PFSK-1 (cell line): Measurements from ENCODE around the gene PAPLN.

ENCODE experiments used
- FOXP2 ChIP-seq: optimal IDR thresholded peaks from 2 replicates; pipeline ENCODE3; 2011; ENCODE audit warnings: borderline replicate concordance, control low read depth, inconsistent platforms; ENCODE audit not compliant: insufficient read depth; ENCODE audit errors: extremely low read length, extremely low read depth
- POLR2AphosphoS5 ChIP-seq: IDR thresholded peaks from 2 replicates; pipeline ENCODE4 v1.6.1; 2012; ENCODE audit warnings: low read depth, mild to moderate bottlenecking, control low read depth, low read length, moderate library complexity
- REST ChIP-seq, 2 experiments: IDR thresholded peaks; 2 replicates each; pipeline versions ENCODE4 v1.6.1 to v1.8.0; 2011 to 2012; ENCODE audit warnings: low read depth in 2 of 2, low read length in 2 of 2, control low read depth in 1 of 2, inconsistent platforms in 1 of 2, mild to moderate bottlenecking in 1 of 2, moderate library complexity in 1 of 2; ENCODE audit not compliant: insufficient read depth in 1 of 2
- SIN3A ChIP-seq: IDR thresholded peaks from 2 replicates; pipeline ENCODE4 v1.6.1; 2012; ENCODE audit warnings: mild to moderate bottlenecking, low read length, moderate library complexity, borderline replicate concordance; ENCODE audit not compliant: insufficient read depth
- TAF1 ChIP-seq: IDR thresholded peaks from 2 replicates; pipeline ENCODE4 v1.6.1; 2012; ENCODE audit warnings: low read length, control low read depth, borderline replicate concordance; ENCODE audit not compliant: insufficient read depth

PAPLN gene

GRCh38 chr14:73305499-73305898 lies 68.2 kb downstream of the PAPLN start:
- TF ChIP-seq SIN3A (no peak), FOXP2 (no peak), REST (IDR thresholded peaks at IDR 0.05; ENCODE audit: insufficient read depth in 1 of 2, low read depth in 2 of 2, low read length in 2 of 2) (no peak), POLR2AphosphoS5 (no peak), TAF1 (no peak)

GRCh38 chr14:73307261-73307660 lies 70.0 kb downstream of the PAPLN start:
- no peak for TF ChIP-seq POLR2AphosphoS5
- no peak for TF ChIP-seq FOXP2
- TF ChIP-seq SIN3A = no peak
- no peak for TF ChIP-seq TAF1

- TF ChIP-seq FOXP2 (no peak), POLR2AphosphoS5 (no peak), TAF1 (no peak), SIN3A (no peak), REST (IDR thresholded peaks at IDR 0.05; ENCODE audit: insufficient read depth in 1 of 2, low read depth in 2 of 2, low read length in 2 of 2) (no peak)
These were observed 74.4 kb downstream of the PAPLN start for GRCh38 chr14:73311708-73312030.

- no peak for TF ChIP-seq TAF1
- TF ChIP-seq FOXP2 = no peak
- no peak for TF ChIP-seq SIN3A
- no peak for TF ChIP-seq POLR2AphosphoS5
- TF ChIP-seq REST (IDR thresholded peaks at IDR 0.05; ENCODE audit: insufficient read depth in 1 of 2, low read depth in 2 of 2, low read length in 2 of 2) = no peak
These were observed 75.4 kb downstream of the PAPLN start for GRCh38 chr14:73312687-73313086.

- TF ChIP-seq POLR2AphosphoS5 = no peak
- TF ChIP-seq SIN3A = no peak
- no peak for TF ChIP-seq TAF1
- TF ChIP-seq FOXP2 = no peak
- no peak for TF ChIP-seq REST (IDR thresholded peaks at IDR 0.05; ENCODE audit: insufficient read depth in 1 of 2, low read depth in 2 of 2, low read length in 2 of 2)
These were observed 75.8 kb downstream of the PAPLN start for GRCh38 chr14:73313151-73313550.
